H9 (cell line): Measurements from ENCODE around the gene TMEM106C. TPM values are rescaled to one million over a fixed set of nuclear protein-coding genes. Genes with fewer than 3 reads are reported as not detected.

Source experiments
- DNase-seq: peaks from one replicate; pipeline ENCODE4 v3.0.0-alpha.2; 2017
- H2AFZ ChIP-seq: one replicate; pipeline ENCODE4 v1.6.1; 2013; ENCODE audit warnings: mild to moderate bottlenecking, low read length, control low read depth, moderate library complexity
- H2AK5ac ChIP-seq: 2 replicates; pipeline ENCODE4 v1.6.1; 2013; ENCODE audit warnings: low read length, control low read depth, mixed read lengths; ENCODE audit not compliant: insufficient read length
- H2BK120ac ChIP-seq: one replicate; pipeline ENCODE4 v1.6.1; 2013; ENCODE audit warnings: low read depth, mild to moderate bottlenecking, low read length, control low read depth, inconsistent platforms; ENCODE audit not compliant: poor library complexity, severe bottlenecking
- H2BK12ac ChIP-seq: 2 replicates; pipeline ENCODE4 v1.6.1; 2013; ENCODE audit warnings: low read length, control low read depth, mixed read lengths, low read depth; ENCODE audit not compliant: insufficient read length
- H2BK15ac ChIP-seq: 2 replicates; pipeline ENCODE4 v1.6.1; 2013; ENCODE audit warnings: low read depth, low read length, control low read depth
- H2BK20ac ChIP-seq: one replicate; pipeline ENCODE4 v1.6.1; 2013; ENCODE audit warnings: low read depth, mild to moderate bottlenecking, low read length, control low read depth, inconsistent platforms; ENCODE audit not compliant: poor library complexity, severe bottlenecking
- H2BK5ac ChIP-seq: 2 replicates; pipeline ENCODE4 v1.6.1; 2013; ENCODE audit warnings: low read length, control low read depth, mixed read lengths; ENCODE audit not compliant: insufficient read length
- H3K14ac ChIP-seq: 2 replicates; pipeline ENCODE4 v1.6.1; 2013; ENCODE audit warnings: low read length, control low read depth; ENCODE audit not compliant: insufficient read depth
- H3K18ac ChIP-seq: 2 replicates; pipeline ENCODE4 v1.6.1; 2013; ENCODE audit warnings: low read depth, mild to moderate bottlenecking, mixed read lengths, low read length, control low read depth; ENCODE audit not compliant: insufficient read length
- H3K23ac ChIP-seq: 2 replicates; pipeline ENCODE4 v1.6.1; 2013; ENCODE audit warnings: low read length, control low read depth, mixed read lengths, low read depth; ENCODE audit not compliant: insufficient read length
- H3K23me2 ChIP-seq: 2 replicates; pipeline ENCODE4 v1.6.1; 2013; ENCODE audit warnings: low read depth, mild to moderate bottlenecking, mixed read lengths, low read length, control low read depth; ENCODE audit not compliant: insufficient read length, poor library complexity, severe bottlenecking
- H3K27ac ChIP-seq: 2 replicates; pipeline ENCODE4 v1.5.1; 2013; ENCODE audit warnings: low read length, control low read depth, mixed read lengths, low read depth; ENCODE audit not compliant: insufficient read length
- H3K27me3 ChIP-seq: 2 replicates; pipeline ENCODE4 v1.6.1; 2013; ENCODE audit warnings: low read length, control low read depth, inconsistent platforms; ENCODE audit not compliant: insufficient read depth
- H3K4ac ChIP-seq: 2 replicates; pipeline ENCODE4 v1.6.1; 2013; ENCODE audit warnings: low read depth, mild to moderate bottlenecking, control low read depth, inconsistent platforms, low read length, moderate library complexity
- H3K4me1 ChIP-seq: 2 replicates; pipeline ENCODE4 v1.6.1; 2013; ENCODE audit warnings: low read length, control low read depth, inconsistent platforms; ENCODE audit not compliant: insufficient read depth
- H3K4me2 ChIP-seq: 2 replicates; pipeline ENCODE4 v1.6.1; 2013; ENCODE audit warnings: low read length, control low read depth, mixed read lengths; ENCODE audit not compliant: insufficient read length, insufficient read depth
- H3K56ac ChIP-seq: 2 replicates; pipeline ENCODE4 v1.6.1; 2013; ENCODE audit warnings: low read depth, mild to moderate bottlenecking, mixed read lengths, low read length, control low read depth; ENCODE audit not compliant: insufficient read length
- H3K79me1 ChIP-seq: 2 replicates; pipeline ENCODE4 v1.6.1; 2013; ENCODE audit warnings: low read depth, mild to moderate bottlenecking, moderate library complexity, low read length, control low read depth, inconsistent platforms; ENCODE audit not compliant: insufficient read depth, poor library complexity, severe bottlenecking
- H3K79me2 ChIP-seq: 2 replicates; pipeline ENCODE4 v1.6.1; 2013; ENCODE audit warnings: low read length, control low read depth, inconsistent platforms; ENCODE audit not compliant: insufficient read depth
- H3K9ac ChIP-seq: 2 replicates; pipeline ENCODE4 v1.6.1; 2013; ENCODE audit warnings: low read length, control low read depth, mixed read lengths; ENCODE audit not compliant: insufficient read length; ENCODE audit errors: extremely low read depth
- H3K9me3 ChIP-seq: one replicate; pipeline ENCODE4 v1.6.1; 2013; ENCODE audit warnings: low read depth, low read length, inconsistent platforms; ENCODE audit not compliant: control insufficient read depth
- H3T11ph ChIP-seq: one replicate; pipeline ENCODE4 v1.6.1; 2013; ENCODE audit warnings: mild to moderate bottlenecking, low read length, control low read depth, inconsistent platforms
- H4K20me1 ChIP-seq: one replicate; pipeline ENCODE4 v1.6.1; 2013; ENCODE audit not compliant: control insufficient read depth, insufficient read length, insufficient read depth
- H4K5ac ChIP-seq: 2 replicates; pipeline ENCODE4 v1.6.1; 2013; ENCODE audit warnings: low read depth, mild to moderate bottlenecking, mixed read lengths, low read length, control low read depth; ENCODE audit not compliant: insufficient read length
- H4K8ac ChIP-seq: replicated peaks from 2 replicates; pipeline ENCODE4 v1.6.1; 2013; ENCODE audit warnings: low read length, control low read depth, mixed read lengths, low read depth; ENCODE audit not compliant: insufficient read length
- H4K91ac ChIP-seq: 2 replicates; pipeline ENCODE4 v1.6.1; 2013; ENCODE audit warnings: low read depth, mild to moderate bottlenecking, moderate library complexity, mixed read lengths, low read length, control low read depth; ENCODE audit not compliant: insufficient read length
- H3K27ac Mint-ChIP-seq, 3 experiments: 2 replicates in 2 of 3; 3 replicates in 1 of 3; pipeline ENCODE4 v1.8.0; 2020 to 2021; ENCODE audit warnings: mixed read lengths in 3 of 3, mild to moderate bottlenecking in 1 of 3, moderate library complexity in 1 of 3
- H3K27me3 Mint-ChIP-seq: 2 replicates; pipeline ENCODE4 v1.8.0; 2021; ENCODE audit warnings: low read depth, mild to moderate bottlenecking, moderate library complexity, mixed read lengths
- H3K36me3 Mint-ChIP-seq, 3 experiments: 2 replicates in 2 of 3; 3 replicates in 1 of 3; pipeline ENCODE4 v1.8.0; 2020 to 2021; ENCODE audit warnings: low read depth in 3 of 3, mixed read lengths in 3 of 3; ENCODE audit not compliant: insufficient read depth in 1 of 3
- H3K4me1 Mint-ChIP-seq, 2 experiments: 2 replicates each; pipeline ENCODE4 v1.8.0; 2020; ENCODE audit warnings: mixed read lengths in 2 of 2
- H3K4me3 Mint-ChIP-seq, 2 experiments: 2 replicates in 1 of 2; 3 replicates in 1 of 2; pipeline ENCODE4 v1.8.0; 2020 to 2021; ENCODE audit warnings: mild to moderate bottlenecking in 2 of 2, mixed read lengths in 2 of 2, moderate library complexity in 1 of 2
- H3K9me3 Mint-ChIP-seq, 2 experiments: 2 replicates in 1 of 2; 3 replicates in 1 of 2; pipeline ENCODE4 v1.8.0; 2020; ENCODE audit warnings: mild to moderate bottlenecking in 2 of 2, mixed read lengths in 2 of 2, moderate library complexity in 1 of 2
- CTCF ChIP-seq: fragments of 200-600 bp; sonication (generic); conservative IDR thresholded peaks from 3 replicates; pipeline ENCODE4 v1.8.0; 2021; ENCODE audit warnings: antibody characterized with exemption, mild to moderate bottlenecking
- WGBS: extraction: QIAGEN DNeasy Blood & Tissue Kit; methylation state at CpG from one replicate; pipeline ENCODE4 v1.1.7; 2013; ENCODE audit warnings: missing lambda C conversion rate, low lambda C conversion rate, mixed read lengths; ENCODE audit not compliant: insufficient read length; ENCODE audit errors: extremely low coverage; 5-methylcytosine and 5-hydroxymethylcytosine counted together
- total RNA-seq: library from RNA; stranded (reverse); gene quantifications from 2 replicates; pipeline ENCODE4 v1.2.1, GENCODE V29; 2021

The TMEM106C gene
- total RNA-seq, 1 experiment from 2014 or later, result 43.7 TPM

GRCh38 chr12:47978598-47978873, 15.1 kb downstream of the TMEM106C start:
- no peak for DNase-seq
- no peaks in the 10 kb centered on the region for H3K9me3 ChIP-seq
- H2BK20ac ChIP-seq, result no peak overlapping the region
- no peak overlapping the region for H3K4me2 ChIP-seq
- H3K79me1 ChIP-seq, result no peaks in the 10 kb centered on the region
- WGBS, result no CpG with 5 or more reads among the region's 7 CpGs
- peaks cover 70% of the 10 kb centered on the region for H3K27me3 Mint-ChIP-seq
- H4K20me1 ChIP-seq, result no peaks in the 10 kb centered on the region
- no peak overlapping the region for H2AFZ ChIP-seq
- peaks cover 4 to 6% of the 10 kb centered on the region in 2 experiments; a peak in 2 of 4 replicates for H3K4me1 Mint-ChIP-seq
- H3K56ac ChIP-seq, result no peak overlapping the region
- no peaks in the 10 kb centered on the region for H3K4me1 ChIP-seq
- no peak overlapping the region for H3K4ac ChIP-seq
- no peak overlapping the region for H4K8ac ChIP-seq
- H3K27me3 ChIP-seq, result no peaks in the 10 kb centered on the region
- H3K27ac Mint-ChIP-seq, result no peak overlapping the region
- H3K9ac ChIP-seq, result no peak overlapping the region
- no peak overlapping the region for H2BK15ac ChIP-seq
- no peaks in the 10 kb centered on the region for H3K79me2 ChIP-seq
- no peak overlapping the region for H3K18ac ChIP-seq
- H3T11ph ChIP-seq, result no peak overlapping the region
- H3K27ac ChIP-seq, result no peak overlapping the region
- H3K4me3 Mint-ChIP-seq, result no peak overlapping the region
- no peak overlapping the region for H3K23ac ChIP-seq
- H3K36me3 Mint-ChIP-seq, result peaks cover 0 to 5% (median 0%) of the 10 kb centered on the region in 3 experiments; a peak in 2 of 7 replicates
- H2AK5ac ChIP-seq, result no peak overlapping the region
- H4K5ac ChIP-seq, result no peak overlapping the region
- no peaks in the 10 kb centered on the region for H3K9me3 Mint-ChIP-seq
- TF ChIP-seq CTCF, result no peak
- H2BK120ac ChIP-seq, result no peak overlapping the region
- no peak overlapping the region for H2BK5ac ChIP-seq
- no peaks in the 10 kb centered on the region for H3K23me2 ChIP-seq
- no peak overlapping the region for H2BK12ac ChIP-seq
- no peak overlapping the region for H4K91ac ChIP-seq
- H3K14ac ChIP-seq, result no peak overlapping the region
